HG03378 (cell line): ENCODE results near the gene SEMA4F.

Experiments used
- ATAC-seq: cut with Tn5 transposase; IDR thresholded peaks from one replicate; pipeline ENCODE4 v1.9.1; 2021; ENCODE audit warnings: mild to moderate bottlenecking, moderate library complexity; ENCODE audit not compliant: unreplicated experiment

Gene SEMA4F

GRCh38 chr2:74659462-74659861, 5.4 kb downstream of the SEMA4F start:
- ATAC-seq: no peak

- ATAC-seq: no peak
Observed at GRCh38 chr2:74668087-74668486, 14.0 kb downstream of the SEMA4F start.

DNA sequence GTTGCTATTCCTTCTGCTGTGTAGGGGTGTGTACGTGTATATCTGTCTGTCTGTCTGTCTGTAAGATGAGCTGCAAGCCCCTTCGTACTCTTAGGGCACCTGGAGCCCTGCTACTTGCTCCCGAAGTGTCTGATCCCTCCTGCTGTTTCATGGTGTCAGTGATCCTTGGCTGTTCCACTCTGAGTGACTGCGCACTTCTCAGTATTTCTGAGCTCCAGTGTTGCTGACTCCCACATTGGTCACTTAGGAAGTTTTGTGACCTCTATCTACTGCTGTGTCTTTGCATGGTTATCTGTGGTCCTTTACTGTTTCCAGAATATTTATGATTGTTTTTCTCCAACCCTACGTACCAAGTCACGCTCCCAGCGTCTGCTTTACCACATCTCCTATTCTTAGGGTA, 16.2 kb downstream of the SEMA4F start:
- ATAC-seq: no peak

GRCh38 chr2:74671479-74671878, 17.4 kb downstream of the SEMA4F start:
- no peak for ATAC-seq

GRCh38 chr2:74673826-74674528, 19.9 kb downstream of the SEMA4F start:
- ATAC-seq: no peak

DNA sequence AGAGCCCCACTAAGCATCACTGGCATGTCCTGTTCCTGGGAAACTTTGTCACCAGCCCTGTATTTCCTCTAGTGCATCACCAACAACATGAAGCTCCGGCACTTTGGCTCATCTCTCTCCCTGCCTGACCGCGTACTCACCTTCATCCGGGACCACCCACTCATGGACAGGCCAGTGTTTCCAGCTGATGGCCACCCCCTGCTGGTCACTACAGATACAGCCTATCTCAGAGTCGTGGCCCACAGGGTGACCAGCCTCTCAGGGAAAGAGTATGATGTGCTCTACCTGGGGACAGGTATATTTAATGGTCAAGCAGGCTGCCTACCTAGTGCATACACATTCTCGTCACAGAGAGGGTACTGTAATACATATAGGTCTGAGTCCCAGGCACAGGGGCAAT, 21.0 kb downstream of the SEMA4F start:
- ATAC-seq: no peak

DNA sequence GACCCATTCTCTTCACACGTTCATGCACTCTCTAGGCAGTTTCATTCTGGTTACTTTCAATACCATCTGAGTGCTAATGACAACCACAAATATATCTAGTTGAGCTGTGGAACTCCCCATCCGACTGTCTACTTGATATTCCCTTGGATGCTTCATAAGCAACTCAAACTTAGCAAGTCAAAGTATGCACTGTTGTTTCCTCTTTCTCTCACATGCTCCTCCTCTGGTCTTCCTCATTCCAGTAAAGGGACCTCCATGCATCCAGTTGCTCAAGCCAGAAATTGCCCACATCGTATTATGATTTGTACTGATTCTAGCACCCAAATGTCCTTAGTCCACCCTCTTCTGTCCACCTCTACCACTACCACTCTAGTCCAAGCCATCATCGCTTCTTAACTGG, 22.3 kb downstream of the SEMA4F start:
- ATAC-seq: no peak

DNA sequence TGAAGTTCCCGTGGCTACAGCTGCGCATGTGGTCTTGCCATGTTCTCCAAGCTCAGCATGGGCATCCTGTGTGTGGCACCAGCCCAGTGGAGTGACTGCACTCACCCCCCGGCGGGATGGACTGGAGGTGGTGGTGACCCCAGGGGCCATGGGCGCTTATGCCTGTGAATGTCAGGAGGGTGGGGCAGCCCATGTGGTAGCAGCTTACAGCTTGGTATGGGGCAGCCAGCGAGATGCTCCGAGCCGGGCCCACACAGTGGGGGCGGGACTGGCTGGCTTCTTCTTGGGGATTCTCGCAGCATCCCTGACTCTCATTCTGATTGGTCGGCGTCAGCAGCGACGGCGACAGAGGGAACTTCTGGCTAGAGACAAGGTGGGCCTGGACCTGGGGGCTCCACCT, 25.6 kb downstream of the SEMA4F start:
- ATAC-seq: no peak

- no peak for ATAC-seq
Observed at GRCh38 chr2:74682501-74682900, 28.5 kb downstream of the SEMA4F start.

DNA sequence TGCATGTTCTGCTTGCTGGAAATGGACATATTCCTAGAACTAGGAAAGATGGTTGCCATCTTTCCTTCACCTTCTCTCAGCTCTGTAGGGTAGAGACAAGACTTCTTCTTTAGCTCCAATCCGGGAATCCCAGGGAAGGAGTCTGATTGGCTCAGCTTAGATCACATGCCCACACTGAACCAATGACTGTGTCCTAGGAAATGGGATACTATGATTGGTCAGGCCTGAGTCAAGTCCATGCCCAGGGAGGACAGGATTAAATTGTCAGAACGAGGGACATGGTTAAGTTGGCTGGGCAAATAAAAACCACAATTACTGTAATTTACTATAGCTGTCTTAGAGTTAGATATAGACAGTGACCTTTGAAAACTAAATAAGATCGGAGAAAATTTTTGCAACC, 31.4 kb downstream of the SEMA4F start:
- ATAC-seq: no peak

DNA sequence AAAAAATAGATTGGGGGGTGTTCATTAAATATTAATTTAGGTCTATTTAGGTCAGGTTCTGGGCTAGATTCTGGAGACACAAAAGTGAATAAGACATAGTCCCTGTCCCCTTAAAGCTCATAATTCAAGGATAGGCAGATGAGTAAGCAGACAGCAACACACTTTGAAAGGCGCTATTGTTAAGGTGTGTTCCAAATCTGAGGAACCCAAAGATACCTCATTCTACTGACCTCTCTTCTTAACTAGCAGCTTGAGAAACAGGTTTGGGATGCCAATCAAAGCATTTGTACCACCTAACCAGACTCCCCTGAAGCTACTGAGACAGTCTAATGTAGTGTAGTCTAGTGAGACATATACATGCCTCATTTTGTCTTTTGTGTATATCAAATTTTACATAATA, 34.8 kb downstream of the SEMA4F start:
- no peak for ATAC-seq

- no peak for ATAC-seq
Observed at GRCh38 chr2:74689671-74690070, 35.6 kb downstream of the SEMA4F start.

GRCh38 chr2:74690571-74690970, 36.5 kb downstream of the SEMA4F start:
- ATAC-seq: no peak

DNA sequence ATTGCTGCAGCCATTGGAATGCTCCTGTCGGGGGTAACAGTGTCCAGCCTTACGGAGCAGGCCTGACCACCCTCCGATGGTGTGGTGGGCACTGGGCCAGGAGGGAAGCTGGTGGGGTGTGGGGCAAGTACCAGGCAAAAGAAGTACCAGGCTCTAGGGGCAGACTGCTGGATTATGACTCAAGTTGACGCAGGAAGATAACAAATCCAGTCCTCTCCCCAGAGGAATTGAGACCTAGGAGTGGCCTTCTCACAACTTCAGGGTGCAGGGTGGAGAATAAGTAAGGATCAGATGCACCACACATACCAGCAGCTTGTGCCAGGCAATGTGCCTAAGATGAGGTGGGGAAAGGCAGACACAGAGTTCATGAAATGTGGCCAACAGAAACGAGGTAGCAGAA, 37.9 kb downstream of the SEMA4F start:
- no peak for ATAC-seq

- no peak for ATAC-seq
Observed at GRCh38 chr2:74693213-74693612, 39.2 kb downstream of the SEMA4F start.

DNA sequence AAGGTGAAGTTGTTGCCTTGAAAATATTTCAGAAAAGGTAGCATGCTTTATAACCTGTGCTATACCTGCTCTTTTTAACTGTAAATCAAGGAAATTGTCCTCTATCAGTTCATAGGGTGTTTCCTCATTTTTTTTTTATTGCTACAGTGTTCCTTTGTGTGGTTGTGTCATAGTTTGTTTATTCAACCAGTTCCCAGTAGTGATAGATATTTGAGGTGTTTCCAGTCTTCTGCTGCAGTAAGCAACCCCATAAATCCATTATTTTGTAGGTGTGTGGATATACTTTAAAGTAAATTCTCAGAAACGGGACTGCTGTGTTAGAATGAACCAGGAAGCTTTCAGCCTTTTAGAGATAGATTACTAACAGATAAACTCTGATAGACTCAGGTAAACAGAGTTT, 39.6 kb downstream of the SEMA4F start:
- no peak for ATAC-seq

DNA sequence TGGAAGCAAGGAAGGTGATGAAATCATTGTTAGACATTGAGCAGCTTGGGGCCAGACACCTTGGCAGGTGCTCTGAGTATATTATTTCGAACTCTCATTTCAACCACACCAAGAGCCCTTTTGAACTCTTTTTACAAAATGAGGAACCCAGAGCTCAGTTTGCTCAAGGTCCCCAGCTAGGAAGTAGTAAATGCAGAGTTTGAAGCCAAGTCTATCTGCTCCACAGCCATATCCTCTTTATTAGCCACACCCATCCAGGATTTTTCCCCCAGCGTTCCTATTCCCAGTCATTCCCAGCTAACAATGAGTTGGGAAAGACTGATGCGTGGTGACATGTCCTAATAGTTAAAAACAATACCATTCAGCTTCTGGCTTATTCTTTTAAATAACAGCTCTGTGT, 40.2 kb downstream of the SEMA4F start:
- ATAC-seq: no peak

DNA sequence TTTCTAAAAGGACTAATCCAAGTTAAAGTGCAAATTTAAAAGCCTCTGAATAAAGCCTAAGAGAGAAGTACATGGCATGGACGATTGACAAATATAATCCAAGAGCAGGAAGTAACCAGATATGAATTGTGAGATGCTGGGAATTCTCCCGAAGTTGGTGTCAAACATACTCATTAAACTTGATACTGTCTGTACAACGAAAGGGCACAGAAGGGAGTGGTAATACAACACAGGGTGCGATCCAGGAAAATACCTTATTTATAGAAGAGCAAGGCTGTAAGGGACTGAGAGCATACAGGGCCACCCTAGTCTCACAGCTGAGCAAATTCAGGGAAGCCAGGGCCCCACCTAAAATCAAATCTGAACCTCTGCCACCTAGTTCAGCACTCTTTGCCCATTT, 41.6 kb downstream of the SEMA4F start:
- ATAC-seq: no peak

- ATAC-seq: no peak
Observed at GRCh38 chr2:74696829-74697228, 42.8 kb downstream of the SEMA4F start.

DNA sequence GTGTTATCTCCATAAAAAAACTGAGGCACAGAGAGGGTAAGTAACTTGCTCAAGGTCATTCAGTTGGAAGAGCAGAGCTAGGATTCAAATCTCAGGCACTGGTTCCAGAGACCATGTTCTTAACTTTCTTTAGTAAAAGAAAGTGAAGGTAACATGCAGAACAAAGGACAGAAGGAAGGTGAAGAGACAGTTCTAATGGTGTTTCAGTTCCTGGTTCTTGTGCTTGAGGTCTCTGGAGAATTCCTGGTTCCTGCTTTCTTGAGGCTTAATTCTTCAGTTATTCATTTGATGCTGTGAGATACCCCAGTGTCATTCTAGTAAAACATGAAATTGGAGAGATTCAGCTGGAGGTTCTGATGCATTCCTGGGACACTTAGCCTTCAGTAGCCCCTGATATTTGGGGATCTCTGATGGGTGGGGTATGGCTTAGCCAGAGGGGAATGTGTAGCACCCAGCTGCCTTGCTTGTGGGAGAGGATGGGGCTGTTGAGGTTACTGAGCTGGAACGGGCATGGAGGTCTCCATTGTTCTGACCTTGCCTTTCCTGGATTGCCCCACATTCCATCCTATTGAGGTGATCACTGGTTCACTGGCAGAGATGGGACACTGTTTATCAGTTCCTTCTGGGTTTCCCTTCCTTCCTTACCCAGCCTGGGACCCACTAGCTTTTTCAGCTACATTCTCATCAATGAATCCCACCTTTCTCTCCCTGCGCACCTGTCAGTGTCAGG, 46.8 kb downstream of the SEMA4F start:
- ATAC-seq: no peak

GRCh38 chr2:74702001-74702715, 48.1 kb downstream of the SEMA4F start:
- ATAC-seq: no peak

GRCh38 chr2:74703373-74703772, 49.3 kb downstream of the SEMA4F start:
- ATAC-seq: no peak
